ENCODE measurements around the gene PSME3IP1.

Gene PSME3IP1

DNA sequence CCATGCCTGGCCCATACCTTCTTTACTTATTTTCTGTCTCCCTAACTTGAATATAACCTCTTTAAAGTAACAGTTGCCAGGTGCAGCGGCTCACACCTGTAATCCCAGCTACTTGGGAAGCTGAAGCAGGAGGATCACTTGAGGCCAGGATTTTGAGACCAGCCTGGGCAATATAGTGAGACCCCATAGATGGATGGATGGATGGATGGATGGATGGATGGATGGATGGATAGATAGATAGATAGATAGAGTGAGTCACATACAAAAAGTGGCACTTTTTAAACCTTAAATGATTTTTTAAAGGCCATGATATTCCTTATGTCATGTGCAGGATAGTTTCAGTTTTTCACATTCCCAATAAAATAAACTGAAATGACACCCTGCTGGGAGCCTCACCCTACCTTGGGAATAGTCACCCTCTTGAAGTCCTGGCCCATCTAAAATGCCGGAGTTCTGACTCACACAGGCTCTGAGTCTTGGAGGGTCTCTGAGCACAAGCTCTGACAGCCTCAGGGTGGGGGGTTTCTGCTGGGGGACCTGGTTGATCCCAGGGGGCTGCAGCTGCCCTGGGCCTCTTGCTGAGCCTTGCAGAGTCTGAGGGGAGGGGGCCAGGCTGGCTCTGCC, 67.3 kb downstream of the PSME3IP1 start:
- TF ChIP-seq ZFX (IDR thresholded peaks at IDR 0.05): no peak
- TF ChIP-seq, protein P1, sequence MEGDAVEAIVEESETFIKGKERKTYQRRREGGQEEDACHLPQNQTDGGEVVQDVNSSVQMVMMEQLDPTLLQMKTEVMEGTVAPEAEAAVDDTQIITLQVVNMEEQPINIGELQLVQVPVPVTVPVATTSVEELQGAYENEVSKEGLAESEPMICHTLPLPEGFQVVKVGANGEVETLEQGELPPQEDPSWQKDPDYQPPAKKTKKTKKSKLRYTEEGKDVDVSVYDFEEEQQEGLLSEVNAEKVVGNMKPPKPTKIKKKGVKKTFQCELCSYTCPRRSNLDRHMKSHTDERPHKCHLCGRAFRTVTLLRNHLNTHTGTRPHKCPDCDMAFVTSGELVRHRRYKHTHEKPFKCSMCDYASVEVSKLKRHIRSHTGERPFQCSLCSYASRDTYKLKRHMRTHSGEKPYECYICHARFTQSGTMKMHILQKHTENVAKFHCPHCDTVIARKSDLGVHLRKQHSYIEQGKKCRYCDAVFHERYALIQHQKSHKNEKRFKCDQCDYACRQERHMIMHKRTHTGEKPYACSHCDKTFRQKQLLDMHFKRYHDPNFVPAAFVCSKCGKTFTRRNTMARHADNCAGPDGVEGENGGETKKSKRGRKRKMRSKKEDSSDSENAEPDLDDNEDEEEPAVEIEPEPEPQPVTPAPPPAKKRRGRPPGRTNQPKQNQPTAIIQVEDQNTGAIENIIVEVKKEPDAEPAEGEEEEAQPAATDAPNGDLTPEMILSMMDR (conservative IDR thresholded peaks at IDR 0.05): no peak
- H3K27ac ChIP-seq: no peak overlapping the region

DNA sequence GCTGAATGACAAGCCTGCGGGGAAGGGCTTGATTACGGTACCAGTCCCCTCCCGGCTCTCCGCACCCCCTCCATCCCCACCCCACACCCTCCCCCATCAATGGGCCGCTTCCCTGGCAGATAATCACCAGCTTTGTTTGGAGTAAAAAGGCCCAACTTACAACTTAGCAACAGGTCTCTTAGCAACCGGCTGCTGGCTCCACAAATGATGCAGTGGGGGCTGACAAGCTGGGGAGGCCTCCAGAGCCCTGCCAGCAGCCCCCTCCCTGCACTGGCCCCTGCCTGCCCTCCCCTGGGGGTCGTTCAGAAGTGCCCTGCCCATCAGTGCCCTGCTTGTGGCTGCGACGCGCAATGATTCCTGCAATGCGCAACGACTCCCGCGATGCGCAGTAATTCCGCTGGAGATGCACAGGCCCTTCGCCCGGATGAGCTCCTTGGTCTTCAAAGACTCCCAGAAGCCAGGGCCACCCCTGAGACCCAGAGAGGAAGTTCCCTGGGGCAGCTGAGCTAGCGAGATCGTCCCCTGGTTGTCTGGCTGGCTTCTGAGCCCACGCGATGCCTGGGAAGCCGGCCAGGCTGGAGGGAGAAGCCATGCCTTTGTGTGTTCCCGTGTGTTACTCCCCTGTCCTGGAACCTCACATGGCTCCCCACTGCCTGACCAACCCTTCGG, 70.2 kb downstream of the PSME3IP1 start:
- H3K27ac ChIP-seq: no peak overlapping the region
- TF ChIP-seq, protein P1 (conservative IDR thresholded peaks at IDR 0.05): no peak
- no peak for TF ChIP-seq ZFX (IDR thresholded peaks at IDR 0.05)

DNA sequence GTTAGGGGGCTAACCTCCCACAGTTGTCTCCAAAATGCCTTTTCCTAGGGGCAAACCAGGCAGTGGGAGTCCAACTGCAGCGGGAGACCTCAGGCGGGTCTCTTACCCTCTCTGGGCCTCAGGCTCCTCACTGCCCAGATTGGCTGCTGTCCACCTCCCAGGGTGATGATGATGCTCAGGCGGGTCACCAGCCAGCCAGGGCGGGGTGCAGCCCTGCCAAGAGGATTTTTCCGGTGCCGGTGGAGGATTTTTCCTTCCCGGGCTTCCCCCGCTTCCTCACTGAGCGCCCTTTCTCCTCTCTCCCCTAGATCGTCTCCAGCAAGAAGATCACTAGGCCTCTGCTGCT, 70.7 kb downstream of the PSME3IP1 start:
- TF ChIP-seq, protein P1 (conservative IDR thresholded peaks at IDR 0.05): no peak
- TF ChIP-seq ZFX (IDR thresholded peaks at IDR 0.05): no peak
- H3K27ac ChIP-seq: no peak overlapping the region

DNA sequence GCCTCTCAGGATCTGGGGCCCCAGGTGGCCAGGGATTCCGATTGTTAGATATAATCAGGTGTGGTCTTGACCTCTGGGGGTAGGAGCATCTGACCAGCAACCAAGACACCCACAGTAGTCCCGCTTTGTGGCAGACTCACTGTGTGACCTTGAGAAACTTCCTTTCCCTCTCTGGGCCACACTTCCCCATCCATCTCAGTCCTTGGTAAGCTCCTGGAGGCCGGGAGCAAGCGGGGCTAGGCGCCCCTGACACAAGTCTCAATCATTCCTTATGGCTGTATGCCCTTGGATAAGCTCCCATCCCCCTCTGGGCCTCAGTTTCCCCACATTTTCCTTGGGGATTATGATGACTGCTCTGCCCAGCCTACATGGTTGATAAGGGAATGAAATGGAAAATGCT, 72.2 kb downstream of the PSME3IP1 start:
- no peak overlapping the region for H3K27ac ChIP-seq
- TF ChIP-seq, protein P1 (conservative IDR thresholded peaks at IDR 0.05): no peak
- TF ChIP-seq ZFX (IDR thresholded peaks at IDR 0.05): no peak

DNA sequence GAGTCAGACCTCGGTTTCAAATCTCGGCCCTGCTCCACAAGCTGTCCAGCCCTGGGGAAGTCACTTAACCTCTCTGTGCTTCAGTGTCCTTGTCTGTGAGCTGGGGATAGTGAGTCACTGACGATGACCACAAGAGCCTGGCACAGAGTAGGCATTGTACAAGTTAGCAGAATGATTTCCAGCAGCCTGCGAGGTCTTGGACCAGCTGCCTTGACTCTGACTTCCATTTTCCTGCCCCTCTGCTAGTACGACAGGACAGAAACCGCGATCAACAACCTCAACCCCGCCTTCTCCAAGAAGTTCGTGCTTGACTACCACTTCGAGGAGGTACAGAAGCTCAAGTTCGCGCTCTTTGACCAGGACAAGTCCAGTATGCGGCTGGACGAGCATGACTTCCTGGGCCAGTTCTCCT, 72.8 kb downstream of the PSME3IP1 start:
- no peak for TF ChIP-seq ZFX (IDR thresholded peaks at IDR 0.05)
- TF ChIP-seq, protein P1 (conservative IDR thresholded peaks at IDR 0.05): no peak
- no peak overlapping the region for H3K27ac ChIP-seq

DNA sequence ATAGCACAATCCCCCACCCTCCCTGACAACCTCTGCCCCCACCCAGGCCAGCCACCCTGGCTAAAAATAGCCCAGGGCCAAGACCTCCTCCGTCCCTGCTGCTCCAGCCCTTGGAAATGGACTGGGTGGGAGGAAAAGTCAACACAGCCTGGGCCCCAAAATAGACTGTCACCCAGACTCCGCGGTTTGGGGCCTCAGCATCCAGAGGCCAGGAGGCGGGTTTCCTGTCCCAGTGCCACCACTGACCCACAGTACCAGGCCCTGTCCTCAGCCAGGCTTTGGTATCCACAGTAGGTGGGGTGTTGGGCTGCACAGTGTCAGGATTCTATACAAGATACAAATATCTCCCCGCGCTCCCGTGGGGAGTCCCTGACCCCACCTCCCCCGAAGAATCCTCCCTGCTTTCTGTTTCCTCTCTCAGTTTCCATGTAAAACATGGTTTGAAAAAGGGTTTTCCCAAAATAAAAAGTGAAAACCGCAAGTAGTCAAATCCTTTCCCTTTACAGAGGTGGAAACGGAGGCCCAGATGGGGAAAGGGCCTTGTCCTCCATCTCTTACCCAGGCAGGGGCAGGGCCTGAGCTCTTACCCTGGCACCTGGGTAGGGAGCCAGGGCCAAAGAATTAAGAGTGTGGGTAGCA, 73.3 kb downstream of the PSME3IP1 start:
- no peak overlapping the region for H3K27ac ChIP-seq
- TF ChIP-seq, protein P1 (conservative IDR thresholded peaks at IDR 0.05): no peak
- no peak for TF ChIP-seq ZFX (IDR thresholded peaks at IDR 0.05)

DNA sequence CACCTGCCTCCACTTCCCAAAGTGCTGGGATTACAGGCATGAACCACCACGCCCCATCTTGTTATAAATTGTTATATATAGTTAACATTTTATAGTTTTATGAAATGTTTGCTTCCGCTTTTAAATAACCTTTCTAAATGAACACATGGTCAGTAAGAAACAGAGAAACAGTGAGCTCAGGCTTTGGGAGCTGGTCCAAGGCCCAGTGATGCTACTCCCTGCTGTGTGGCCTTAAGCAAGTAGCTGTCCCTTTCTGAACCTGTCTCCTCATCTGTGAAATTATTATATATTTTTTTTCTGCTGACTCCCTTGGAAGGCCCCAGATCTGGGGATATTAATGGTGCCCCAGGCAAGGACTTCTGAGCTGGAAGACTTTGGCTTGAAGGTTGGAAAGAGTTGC, 74.4 kb downstream of the PSME3IP1 start:
- no peak overlapping the region for H3K27ac ChIP-seq

More for the DNA sequence above, 74.4 kb downstream of the PSME3IP1 start:
- TF ChIP-seq, protein P1 (conservative IDR thresholded peaks at IDR 0.05): no peak
- TF ChIP-seq ZFX (IDR thresholded peaks at IDR 0.05): no peak
